GM04504 (cell line): Measurements from ENCODE around the gene C5AR2.
A peak's percentile ranks its signal among the peaks of the same experiment; 100 is the strongest.
"Not testable (repeated sequence)": the region's sequence is repeated elsewhere in the genome, so short reads cannot be mapped to it uniquely, and the experiment has no call there.

Source experiments
- DNase-seq: peaks from one replicate; pipeline ENCODE4 v3.0.0-alpha.2; 2012; ENCODE audit warnings: low read depth

C5AR2 gene

DNA sequence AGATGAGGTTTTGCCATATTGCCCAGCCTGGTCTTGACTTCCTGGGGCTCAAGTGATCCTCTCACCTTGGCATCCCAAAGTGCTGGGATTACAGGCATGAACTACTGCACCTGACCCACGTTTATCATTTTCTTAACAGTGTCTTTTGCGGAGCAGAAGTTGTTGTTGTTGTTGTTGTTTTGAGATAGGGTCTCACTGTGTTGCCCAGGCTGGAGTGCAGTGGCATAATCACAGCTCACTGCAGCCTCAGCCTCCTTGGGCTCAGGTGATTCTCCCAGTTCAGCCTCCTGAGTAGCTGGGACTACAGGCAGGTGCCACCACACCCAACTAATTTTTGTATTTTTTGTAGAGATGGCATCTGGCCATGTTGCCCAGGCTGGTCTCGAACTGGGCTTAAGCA is 55.6 kb downstream of the C5AR2 start:
- DNase-seq: not testable (repeated sequence)

DNA sequence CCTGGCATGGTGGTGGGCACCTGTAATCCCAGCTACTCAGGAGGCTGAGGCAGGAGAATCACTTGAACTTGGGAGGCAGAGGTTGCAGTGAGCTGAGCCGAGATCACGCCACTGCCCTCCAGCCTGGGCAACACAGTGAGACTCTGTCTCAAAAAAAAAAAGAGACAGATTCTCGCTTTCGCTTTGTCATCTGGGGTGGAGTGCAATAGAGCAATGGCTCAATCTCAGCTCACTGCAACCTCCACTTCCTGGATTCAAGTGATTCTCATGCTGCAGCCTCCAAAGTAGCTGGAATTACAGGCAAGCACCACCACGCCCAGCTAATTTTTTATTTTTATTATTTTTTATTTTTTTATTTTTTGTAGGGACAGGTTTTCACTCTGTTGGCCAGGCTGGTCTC is 56.7 kb downstream of the C5AR2 start:
- DNase-seq: not testable (repeated sequence)

DNA sequence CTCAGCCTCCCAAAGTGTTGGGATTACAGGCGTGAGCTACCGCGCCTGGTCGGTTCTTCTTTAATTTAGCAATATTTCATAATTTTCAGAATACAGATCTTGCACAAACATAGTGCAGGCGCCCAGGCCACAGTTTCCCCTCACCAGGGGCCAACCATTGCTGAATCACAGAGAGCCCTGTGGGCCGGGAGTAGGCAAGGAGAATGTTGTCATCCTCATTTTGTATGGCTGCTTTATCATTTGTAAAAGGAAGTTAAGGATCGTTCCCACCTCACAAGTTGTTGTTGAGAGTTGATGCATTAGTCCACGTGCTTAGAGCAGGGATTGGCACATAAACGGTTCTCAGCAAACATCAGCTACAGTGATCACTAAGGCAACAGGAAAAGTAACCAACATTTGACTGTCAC is 57.2 kb downstream of the C5AR2 start:
- no peak for DNase-seq

DNA sequence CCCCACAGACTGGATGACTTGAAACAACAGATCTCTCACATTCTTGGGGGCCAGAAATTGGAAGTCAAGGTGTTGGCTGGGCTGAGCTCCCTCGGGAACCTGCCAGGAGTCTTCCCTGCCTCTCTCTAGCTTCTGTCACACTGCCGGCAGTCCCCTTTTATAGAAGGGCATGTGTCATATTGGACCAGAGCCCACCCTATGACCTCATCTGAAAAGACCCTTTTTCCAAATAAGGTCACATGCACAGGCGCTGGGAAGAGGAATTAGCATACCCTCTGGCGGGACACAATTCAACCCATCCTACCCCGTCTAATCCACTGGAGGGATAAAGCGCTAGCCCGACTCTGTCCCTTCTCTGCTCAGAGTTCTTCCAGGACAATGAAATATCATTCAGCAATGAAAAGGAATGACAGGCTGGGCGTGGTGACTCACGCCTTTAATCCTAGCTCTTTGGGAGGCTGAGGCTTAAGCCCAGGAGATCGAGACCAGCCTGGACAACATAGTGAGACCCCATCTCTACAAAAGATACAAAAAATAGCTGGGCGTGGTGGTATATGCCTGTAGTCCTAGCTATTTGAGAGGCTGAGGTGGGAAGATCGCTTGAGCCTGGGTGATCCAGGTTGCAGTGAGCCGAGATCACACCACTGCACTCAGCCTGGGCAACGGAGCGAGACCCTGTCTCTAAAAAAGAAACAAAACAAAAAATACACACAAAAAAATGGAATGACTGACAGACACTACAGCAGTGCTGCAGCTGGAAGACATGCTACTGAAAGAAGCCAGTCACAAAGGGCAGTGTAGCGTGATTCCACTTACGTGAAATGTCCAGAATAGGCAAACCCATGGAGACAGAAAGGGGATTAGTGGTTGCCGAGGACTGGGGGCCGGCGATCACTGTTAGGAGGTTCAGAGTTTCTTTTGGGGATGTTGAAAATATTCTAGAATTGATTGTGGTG is 58.8 kb downstream of the C5AR2 start:
- no peak for DNase-seq

DNA sequence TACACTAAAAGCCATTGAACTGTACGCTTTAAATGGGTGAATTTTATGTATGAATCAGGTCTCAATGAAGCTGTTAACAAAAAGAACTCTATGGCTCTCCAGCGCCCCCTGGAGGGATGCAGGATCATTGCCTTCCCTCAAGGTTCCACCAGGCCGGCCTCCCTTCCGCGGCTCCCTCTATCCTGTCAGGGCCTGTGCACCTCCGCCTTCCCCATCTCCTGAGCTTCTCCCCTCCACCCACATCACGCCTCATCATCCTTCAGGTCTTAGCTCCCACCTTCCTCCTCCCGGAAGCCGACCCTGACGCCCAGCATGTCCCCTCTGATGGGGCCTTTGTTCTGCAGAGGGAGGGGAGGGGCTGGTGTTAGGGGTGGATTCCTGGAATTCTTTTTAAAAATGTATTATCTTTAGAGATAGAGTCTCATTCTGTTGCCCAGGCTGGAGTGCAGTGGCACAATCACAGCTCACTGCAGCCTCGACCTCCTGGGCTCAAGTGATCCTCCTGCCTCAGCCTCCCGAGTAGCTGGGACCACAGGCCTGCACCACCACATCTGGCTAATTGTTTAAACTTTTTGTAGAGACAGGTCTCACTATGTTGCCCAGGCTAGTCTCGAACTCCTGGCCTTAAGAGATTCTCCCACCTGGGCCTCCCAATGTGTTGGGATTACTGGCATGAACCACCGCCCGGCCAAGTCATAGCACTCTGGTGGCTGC is 59.7 kb downstream of the C5AR2 start:
- peak; percentile 32 for DNase-seq
